Hepatocyte (in vitro differentiated cells): ENCODE data around the gene CPTP. TPM values are rescaled to one million over a fixed set of nuclear protein-coding genes. Genes with fewer than 3 reads are reported as not detected.

Experiments
- DNase-seq: peaks from one replicate; pipeline ENCODE4 v3.0.0-alpha.2; 2016; ENCODE audit warnings: low spot score
- H2AFZ ChIP-seq: fragments of 200-600 bp; sonication (generic); 2 replicates; pipeline ENCODE4 v1.6.0; 2016; ENCODE audit warnings: antibody characterized with exemption, mild to moderate bottlenecking
- H3K27ac ChIP-seq: fragments of 200-600 bp; sonication (generic); 2 replicates; pipeline ENCODE4 v1.5.1; 2016; ENCODE audit warnings: mild to moderate bottlenecking
- H3K27me3 ChIP-seq: fragments of 200-600 bp; sonication (generic); 2 replicates; pipeline ENCODE4 v1.6.1; 2016
- H3K36me3 ChIP-seq: fragments of 200-600 bp; sonication (generic); replicated peaks from 2 replicates; pipeline ENCODE4 v1.5.1; 2016; ENCODE audit warnings: low read depth; ENCODE audit not compliant: insufficient read depth
- H3K4me1 ChIP-seq: fragments of 200-600 bp; sonication (generic); 2 replicates; pipeline ENCODE4 v1.5.1; 2016; ENCODE audit warnings: mild to moderate bottlenecking, moderate library complexity; ENCODE audit not compliant: insufficient read depth
- H3K4me2 ChIP-seq: fragments of 200-600 bp; sonication (generic); 2 replicates; pipeline ENCODE4 v1.6.0; 2016
- H3K4me3 ChIP-seq: fragments of 200-600 bp; sonication (generic); 2 replicates; pipeline ENCODE4 v1.5.1; 2016; ENCODE audit warnings: mild to moderate bottlenecking
- H3K79me2 ChIP-seq: fragments of 200-600 bp; sonication (generic); 2 replicates; pipeline ENCODE4 v1.6.0; 2017; ENCODE audit warnings: mild to moderate bottlenecking
- H3K9me2 ChIP-seq: fragments of 200-600 bp; sonication (generic); replicated peaks from 2 replicates; pipeline ENCODE4 v1.6.0; 2017; ENCODE audit warnings: mild to moderate bottlenecking; ENCODE audit not compliant: insufficient read depth
- H3K9me3 ChIP-seq: fragments of 200-600 bp; sonication (generic); 2 replicates; pipeline ENCODE4 v1.5.1; 2016; ENCODE audit warnings: low read depth, mild to moderate bottlenecking
- H4K20me1 ChIP-seq: fragments of 200-600 bp; sonication (generic); 2 replicates; pipeline ENCODE4 v1.6.0; 2016; ENCODE audit warnings: mild to moderate bottlenecking; ENCODE audit not compliant: insufficient read depth, poor library complexity, severe bottlenecking
- CTCF ChIP-seq: fragments of 200-600 bp; sonication (generic); IDR thresholded peaks from 2 replicates; pipeline ENCODE4 v1.5.1; 2016; ENCODE audit warnings: antibody characterized with exemption, mild to moderate bottlenecking; ENCODE audit not compliant: poor library complexity
- EZH2 ChIP-seq: fragments of 200-600 bp; sonication (generic); IDR thresholded peaks from 2 replicates; pipeline ENCODE4 v1.6.1; 2016; ENCODE audit warnings: antibody characterized with exemption, mild to moderate bottlenecking, borderline replicate concordance
- EZH2phosphoT487 ChIP-seq: fragments of 200-600 bp; sonication (generic); IDR thresholded peaks from one replicate; pipeline ENCODE4 v1.6.1; 2018; ENCODE audit warnings: antibody characterized with exemption, mild to moderate bottlenecking, low read depth, moderate library complexity; ENCODE audit not compliant: unreplicated experiment, severe bottlenecking
- WGBS: methylation state at CpG from one replicate; pipeline ENCODE4 v1.1.6; 2016; ENCODE audit warnings: low lambda C conversion rate; ENCODE audit errors: missing lambda C conversion rate; 5-methylcytosine and 5-hydroxymethylcytosine counted together
- polyA plus RNA-seq: library from polyadenylated mRNA; unstranded; fragments of >200 nt; fragmentation: Nextera tagmentation; extraction: Ambion mirVana; gene quantifications from 2 replicates; pipeline ENCODE4 v1.2.1, GENCODE V29; 2016
- total RNA-seq: library from RNA; depleted of rRNA; stranded (reverse); fragments of >200 nt; gene quantifications from 2 replicates; pipeline ENCODE4 v1.2.3, GENCODE V29; 2014

CPTP gene
- total and polyA plus RNA-seq, 2 experiments from 2014 or later = 12.8 to 45.6 TPM

DNA sequence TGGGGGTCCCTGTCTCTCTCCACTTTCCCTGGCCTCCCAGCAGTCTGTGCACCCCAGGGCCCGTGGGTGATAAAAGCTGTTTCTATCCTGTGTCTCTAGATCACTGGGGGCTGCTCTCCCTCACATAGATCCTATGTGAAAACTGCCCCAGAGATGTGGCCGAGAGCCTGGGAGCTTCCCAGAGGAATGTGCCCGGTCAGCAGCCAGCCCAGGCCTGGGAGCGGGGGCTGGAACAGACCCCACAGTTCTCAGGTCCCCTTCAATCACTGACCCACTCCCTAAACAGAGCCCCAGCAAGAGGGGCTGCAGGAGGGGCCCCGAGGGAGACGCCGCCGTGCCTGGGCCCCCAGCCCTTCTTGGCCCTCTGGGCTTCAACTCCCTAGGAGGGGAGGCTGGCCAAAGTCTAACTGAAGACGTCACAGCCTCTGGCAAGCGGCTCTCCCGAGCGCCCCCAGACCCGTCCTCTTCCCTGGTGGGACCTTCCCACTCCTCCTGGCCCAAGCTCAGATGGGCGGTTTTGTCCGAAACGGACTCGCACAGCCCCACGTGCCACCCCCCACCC, 33.4 kb downstream of the CPTP start:
- WGBS = 13% methylated on average over 14 of the region's 18 CpGs
- peak overlapping the region; percentile 90 for H3K4me2 ChIP-seq
- H3K9me3 ChIP-seq = no peaks in the 10 kb centered on the region
- H3K79me2 ChIP-seq = peaks cover 41% of the 10 kb centered on the region
- TF ChIP-seq EZH2phosphoT487 (no peak), CTCF (no peak), EZH2 (no peak)
- H2AFZ ChIP-seq = no peak overlapping the region
- peak; percentile 74 for DNase-seq
- H3K9me2 ChIP-seq = no peaks in the 10 kb centered on the region
- H3K27me3 ChIP-seq = no peaks in the 10 kb centered on the region
- peaks cover 16% of the 10 kb centered on the region for H4K20me1 ChIP-seq
- H3K36me3 ChIP-seq = no peaks in the 10 kb centered on the region
- H3K4me3 ChIP-seq = peak overlapping the region; percentile 40
- peaks cover 64% of the 10 kb centered on the region for H3K4me1 ChIP-seq
- peak overlapping the region; percentile 97 for H3K27ac ChIP-seq

- Histone ChIP-seq H3K27me3 (no peaks in the 10 kb centered on the region), H3K4me2 (peak within 1 kb of the TSS; percentile 90), H3K4me1 (peaks cover 64% of the 10 kb centered on the region), H3K9me3 (no peaks in the 10 kb centered on the region), H3K9me2 (no peaks in the 10 kb centered on the region), H3K27ac (peak within 1 kb of the TSS; percentile 97), H2AFZ (no peak within 1 kb of the TSS), H4K20me1 (peaks cover 16% of the 10 kb centered on the region), H3K36me3 (no peaks in the 10 kb centered on the region), H3K4me3 (peak within 1 kb of the TSS; percentile 40), H3K79me2 (peaks cover 41% of the 10 kb centered on the region)
- TF ChIP-seq CTCF (no peak), EZH2 (no peak), EZH2phosphoT487 (no peak)
- DNase-seq = peak; percentile 91
- 30% methylated on average over 18 of the region's 29 CpGs for WGBS
These were observed 34.0 kb downstream of the CPTP start, which contains the start of gene MXRA8 for GRCh38 chr1:1358433-1359271. MXRA8 (minus strand) TSS chr1:1358555; CDS start chr1:1358504, 51 bp downstream.

DNA sequence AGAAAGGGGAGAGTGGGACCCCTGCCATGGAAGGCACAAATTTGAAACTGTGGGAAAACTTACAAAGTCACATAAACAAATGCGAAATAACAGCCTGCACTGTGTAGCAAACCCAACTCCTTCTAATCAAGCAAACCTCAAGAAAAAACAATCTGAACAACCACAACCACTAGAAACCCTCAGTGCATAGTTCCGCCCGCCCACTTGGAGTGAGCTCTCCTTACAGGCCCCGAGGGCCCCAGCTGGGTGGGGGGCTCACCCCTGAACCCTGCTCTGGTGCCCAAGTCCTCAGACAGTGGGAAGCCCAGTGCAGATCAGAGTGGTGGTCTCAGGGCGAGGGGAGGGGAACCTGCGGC, 34.7 kb downstream of the CPTP start:
- Histone ChIP-seq H3K27ac (peak overlapping the region; percentile 97), H3K36me3 (no peaks in the 10 kb centered on the region), H3K79me2 (peaks cover 37% of the 10 kb centered on the region), H4K20me1 (peaks cover 12% of the 10 kb centered on the region), H3K4me2 (peak overlapping the region; percentile 90), H3K27me3 (no peaks in the 10 kb centered on the region), H2AFZ (no peak overlapping the region), H3K4me1 (peaks cover 63% of the 10 kb centered on the region), H3K9me3 (no peaks in the 10 kb centered on the region), H3K9me2 (no peaks in the 10 kb centered on the region), H3K4me3 (no peak overlapping the region)
- WGBS = 67% methylated on average over 6 of the region's 6 CpGs
- TF ChIP-seq EZH2phosphoT487 = no peak
- TF ChIP-seq CTCF = no peak
- TF ChIP-seq EZH2 = no peak
- no peak for DNase-seq
